HG02759 (cell line): ENCODE measurements around the gene SLC16A8.
"Not testable (repeated sequence)": the region's sequence is repeated elsewhere in the genome, so short reads cannot be mapped to it uniquely, and the experiment has no call there.

ENCODE experiments used
- ATAC-seq: cut with Tn5 transposase; IDR thresholded peaks from one replicate; pipeline ENCODE4 v1.9.1; 2021; ENCODE audit warnings: mild to moderate bottlenecking, moderate library complexity; ENCODE audit not compliant: unreplicated experiment

The SLC16A8 gene

GRCh38 chr22:38051261-38051660, 32.7 kb downstream of the SLC16A8 start:
- no peak for ATAC-seq

GRCh38 chr22:38050720-38051119, 33.3 kb downstream of the SLC16A8 start:
- no peak for ATAC-seq

GRCh38 chr22:38049812-38050619, 34.0 kb downstream of the SLC16A8 start:
- ATAC-seq, result no peak

GRCh38 chr22:38046070-38046748, 37.8 kb downstream of the SLC16A8 start:
- no peak for ATAC-seq

GRCh38 chr22:38043151-38044039, 40.6 kb downstream of the SLC16A8 start:
- ATAC-seq, result no peak

GRCh38 chr22:38042488-38042790, 41.5 kb downstream of the SLC16A8 start:
- no peak for ATAC-seq

- no peak for ATAC-seq
These were observed 42.1 kb downstream of the SLC16A8 start for GRCh38 chr22:38041760-38042487.

GRCh38 chr22:38040953-38041759, 42.8 kb downstream of the SLC16A8 start:
- ATAC-seq, result no peak

GRCh38 chr22:38038890-38039812, 44.8 kb downstream of the SLC16A8 start:
- no peak for ATAC-seq

GRCh38 chr22:38038426-38038825, 45.6 kb downstream of the SLC16A8 start:
- no peak for ATAC-seq

GRCh38 chr22:38037367-38038150, 46.4 kb downstream of the SLC16A8 start:
- not testable (repeated sequence) for ATAC-seq

- ATAC-seq, result no peak
These were observed 47.5 kb downstream of the SLC16A8 start for GRCh38 chr22:38036392-38037062.

- ATAC-seq, result no peak
These were observed 48.5 kb downstream of the SLC16A8 start for GRCh38 chr22:38035530-38035885.

- ATAC-seq, result no peak
These were observed 49.0 kb downstream of the SLC16A8 start for GRCh38 chr22:38034884-38035529.

GRCh38 chr22:38034278-38034882, 49.6 kb downstream of the SLC16A8 start:
- ATAC-seq, result no peak

- no peak for ATAC-seq
These were observed 50.3 kb downstream of the SLC16A8 start for GRCh38 chr22:38033522-38034277.
